Measurements from ENCODE around the gene GPBAR1.

The GPBAR1 gene

GRCh38 chr2:218284106-218284811 lies 23.4 kb downstream of the GPBAR1 start:
- peak in 6 of 51 donors; percentile 21 to 40 (median 31) for DNase-seq

- peak in 32 of 51 donors; percentile 11 to 77 (median 52) for DNase-seq
These were observed 24.8 kb downstream of the GPBAR1 start for GRCh38 chr2:218285604-218286003.

- DNase-seq: peak; percentile 29 to 93 (median 72)
These were observed 26.0 kb downstream of the GPBAR1 start for GRCh38 chr2:218286570-218287459.

GRCh38 chr2:218289639-218290315 lies 29.0 kb downstream of the GPBAR1 start:
- DNase-seq: peak in 7 of 51 donors; percentile 3 to 60 (median 35)

- DNase-seq: peak in 1 of 51 donors; percentile 26
These were observed 29.8 kb downstream of the GPBAR1 start for GRCh38 chr2:218290316-218291261.

- peak in 6 of 51 donors; percentile 19 to 62 (median 45) for DNase-seq
These were observed 30.7 kb downstream of the GPBAR1 start for GRCh38 chr2:218291318-218292047.

GRCh38 chr2:218292048-218293014 lies 31.5 kb downstream of the GPBAR1 start, which contains the start of gene TMBIM1:
Gene TMBIM1 (minus strand): TSS chr2:218292503. CDS start chr2:218282141, 10,362 bp downstream.
- DNase-seq: peak in 46 of 51 donors; percentile 28 to 90 (median 58)

GRCh38 chr2:218293715-218294429 lies 33.1 kb downstream of the GPBAR1 start:
- DNase-seq: no peak

GRCh38 chr2:218294430-218295022 lies 33.7 kb downstream of the GPBAR1 start:
- DNase-seq: no peak

- DNase-seq: no peak
These were observed 34.2 kb downstream of the GPBAR1 start for GRCh38 chr2:218295029-218295428.

GRCh38 chr2:218296200-218296599 lies 35.4 kb downstream of the GPBAR1 start:
- no peak for DNase-seq

GRCh38 chr2:218296847-218297246 lies 36.0 kb downstream of the GPBAR1 start:
- DNase-seq: peak in 29 of 51 donors; percentile 10 to 80 (median 53)

- peak in 22 of 51 donors; percentile 5 to 52 (median 32) for DNase-seq
These were observed 37.6 kb downstream of the GPBAR1 start for GRCh38 chr2:218298314-218298875.

- DNase-seq: no peak
These were observed 39.3 kb downstream of the GPBAR1 start for GRCh38 chr2:218300141-218300540.

GRCh38 chr2:218301176-218301819 lies 40.5 kb downstream of the GPBAR1 start:
- DNase-seq: peak in 47 of 51 donors; percentile 20 to 90 (median 65)

- DNase-seq: no peak
These were observed 44.6 kb downstream of the GPBAR1 start for GRCh38 chr2:218305383-218305782.

All from hypothalamus (tissue), 51 donors.